Effector memory CD4-positive, alpha-beta T cell (primary cell): Measurements from ENCODE around the gene ASF1A.
A peak's percentile ranks its signal among the peaks of the same experiment; 100 is the strongest.

ENCODE experiments used
- DNase-seq, 3 donors: peaks; one replicate each; pipeline ENCODE4 v3.0.0-alpha.2; 2020
- H3K27ac ChIP-seq: 2 replicates; pipeline ENCODE4 v1.7.0; 2013; ENCODE audit warnings: mild to moderate bottlenecking, low read length, moderate library complexity; ENCODE audit not compliant: insufficient read depth, poor library complexity, severe bottlenecking
- H3K27me3 ChIP-seq: replicated peaks from 2 replicates; pipeline ENCODE4 v1.7.0; 2013; ENCODE audit warnings: mild to moderate bottlenecking, low read length; ENCODE audit not compliant: insufficient read depth, control insufficient read depth, poor library complexity, severe bottlenecking
- H3K36me3 ChIP-seq: 2 replicates; pipeline ENCODE4 v1.7.0; 2013; ENCODE audit warnings: mild to moderate bottlenecking, low read length, moderate library complexity; ENCODE audit not compliant: control insufficient read depth, insufficient read depth
- H3K4me1 ChIP-seq: 2 replicates; pipeline ENCODE4 v1.7.0; 2013; ENCODE audit warnings: low read length, mild to moderate bottlenecking; ENCODE audit not compliant: control insufficient read depth, insufficient read depth, poor library complexity, severe bottlenecking
- H3K4me3 ChIP-seq: 2 replicates; pipeline ENCODE4 v1.7.0; 2013; ENCODE audit warnings: low read length, low read depth, mild to moderate bottlenecking; ENCODE audit not compliant: insufficient read depth, poor library complexity, severe bottlenecking
- H3K9me3 ChIP-seq: 2 replicates; pipeline ENCODE4 v1.7.0; 2013; ENCODE audit warnings: mild to moderate bottlenecking, low read length, moderate library complexity; ENCODE audit not compliant: control insufficient read depth

ASF1A gene

DNA sequence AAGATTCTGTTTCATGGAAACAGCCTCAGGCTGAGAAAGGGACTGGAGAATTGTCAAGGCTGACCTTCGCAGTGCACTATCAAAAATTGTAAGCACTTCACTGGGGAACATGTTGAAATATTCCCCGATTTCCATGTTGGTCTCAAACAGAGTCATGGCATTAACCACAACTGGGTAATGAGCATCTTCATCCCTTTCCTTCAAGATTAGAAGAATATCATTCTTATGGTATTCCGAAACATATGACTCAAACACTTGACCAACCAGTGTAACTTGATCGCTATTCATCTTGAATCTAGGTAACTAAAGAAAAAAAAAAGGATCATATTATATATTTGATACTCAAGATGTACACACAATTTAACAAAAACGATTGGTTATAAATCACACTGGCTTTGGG, 37.5 kb downstream of the ASF1A start:
- peaks cover 11% of the 10 kb centered on the region for H3K36me3 ChIP-seq
- no peaks in the 10 kb centered on the region for H3K27me3 ChIP-seq

GRCh38 chr6:118932421-118932820, 38.5 kb downstream of the ASF1A start:
- no peak overlapping the region for H3K4me3 ChIP-seq
- DNase-seq = no peak
- H3K9me3 ChIP-seq = no peaks in the 10 kb centered on the region
- no peaks in the 10 kb centered on the region for H3K27me3 ChIP-seq
- no peak overlapping the region for H3K27ac ChIP-seq
- H3K36me3 ChIP-seq = peaks cover 11% of the 10 kb centered on the region
- H3K4me1 ChIP-seq = peaks cover 7% of the 10 kb centered on the region

More for the DNA sequence above, 37.5 kb downstream of the ASF1A start:
- no peaks in the 10 kb centered on the region for H3K9me3 ChIP-seq
- H3K4me1 ChIP-seq = peaks cover 7% of the 10 kb centered on the region
- no peak for DNase-seq
- no peak overlapping the region for H3K4me3 ChIP-seq
- no peak overlapping the region for H3K27ac ChIP-seq

GRCh38 chr6:118933855-118934460, 40.0 kb downstream of the ASF1A start:
- Histone ChIP-seq H3K36me3 (peaks cover 7% of the 10 kb centered on the region), H3K27ac (peak overlapping the region; percentile 93)

DNA sequence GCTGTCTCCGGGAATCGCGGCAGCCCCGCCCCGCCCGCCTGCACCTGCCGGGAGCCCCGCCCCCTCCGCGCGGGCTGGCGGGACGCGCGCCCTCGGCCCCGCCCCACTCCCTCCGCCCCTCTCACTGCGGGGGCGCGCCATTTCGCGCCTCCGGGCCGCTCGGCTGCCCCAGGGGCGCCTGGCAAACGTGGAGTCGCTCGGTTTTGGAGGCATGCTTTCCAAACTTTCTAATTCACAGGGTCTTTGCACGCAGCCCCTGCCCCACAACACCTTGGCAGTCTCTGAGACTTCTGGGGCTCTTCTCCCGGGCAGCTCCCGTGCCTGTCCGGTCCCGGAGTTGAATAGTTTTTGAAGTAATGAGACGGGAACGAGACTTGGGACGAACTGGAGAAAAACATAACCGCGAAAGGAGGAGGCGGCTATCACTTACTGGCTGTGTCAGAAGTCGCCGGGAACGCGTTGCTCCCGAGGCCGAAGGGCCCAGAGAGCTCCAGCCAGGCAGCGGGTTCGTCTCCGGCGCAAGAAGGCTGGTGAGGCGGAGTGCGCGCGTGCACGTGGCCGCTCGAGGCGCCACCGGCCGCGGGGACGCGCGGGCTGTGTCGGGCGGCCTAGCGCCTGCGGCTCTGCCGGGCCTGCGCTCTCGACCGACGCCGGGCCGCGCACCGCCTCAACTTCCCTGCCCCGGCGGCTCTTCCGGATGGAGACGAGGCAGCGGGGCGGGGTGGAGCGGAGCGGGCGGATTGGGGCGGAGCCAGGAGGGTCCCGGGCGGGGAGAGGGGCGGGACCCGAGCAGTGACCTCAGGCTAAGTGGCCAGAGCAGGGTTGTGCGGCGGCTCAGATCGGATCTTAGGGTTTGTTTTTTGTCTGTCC, 40.7 kb downstream of the ASF1A start, which contains the start of gene MCM9:
TSS of gene MCM9 (minus strand) at position 699 of the 870 bp plus-strand sequence. CDS start 3,436 bp downstream, outside the sequence.
- peak; percentile 79 to 80 (median 79) for DNase-seq
- Histone ChIP-seq H3K27me3 (no peaks in the 10 kb centered on the region), H3K36me3 (peaks cover 7% of the 10 kb centered on the region), H3K4me1 (peaks cover 7% of the 10 kb centered on the region), H3K9me3 (no peaks in the 10 kb centered on the region), H3K4me3 (peak within 1 kb of the TSS; percentile 100), H3K27ac (peak within 1 kb of the TSS; percentile 93)

More at GRCh38 chr6:118933855-118934460, 40.0 kb downstream of the ASF1A start:
- H3K4me3 ChIP-seq = peak overlapping the region; percentile 100
- H3K9me3 ChIP-seq = no peaks in the 10 kb centered on the region
- no peak for DNase-seq
- H3K4me1 ChIP-seq = peaks cover 7% of the 10 kb centered on the region
- no peaks in the 10 kb centered on the region for H3K27me3 ChIP-seq

- Histone ChIP-seq H3K9me3 (no peaks in the 10 kb centered on the region), H3K27ac (peak overlapping the region; percentile 93), H3K4me1 (peaks cover 7% of the 10 kb centered on the region), H3K27me3 (no peaks in the 10 kb centered on the region), H3K36me3 (peaks cover 7% of the 10 kb centered on the region), H3K4me3 (peak overlapping the region; percentile 100)
- no peak for DNase-seq
These were observed 41.3 kb downstream of the ASF1A start for GRCh38 chr6:118935331-118935668.

GRCh38 chr6:118935978-118936703, 42.2 kb downstream of the ASF1A start:
- Histone ChIP-seq H3K36me3 (peaks cover 7% of the 10 kb centered on the region), H3K4me3 (no peak overlapping the region), H3K27ac (no peak overlapping the region), H3K9me3 (no peaks in the 10 kb centered on the region), H3K4me1 (peaks cover 7% of the 10 kb centered on the region), H3K27me3 (no peaks in the 10 kb centered on the region)
- no peak for DNase-seq

DNA sequence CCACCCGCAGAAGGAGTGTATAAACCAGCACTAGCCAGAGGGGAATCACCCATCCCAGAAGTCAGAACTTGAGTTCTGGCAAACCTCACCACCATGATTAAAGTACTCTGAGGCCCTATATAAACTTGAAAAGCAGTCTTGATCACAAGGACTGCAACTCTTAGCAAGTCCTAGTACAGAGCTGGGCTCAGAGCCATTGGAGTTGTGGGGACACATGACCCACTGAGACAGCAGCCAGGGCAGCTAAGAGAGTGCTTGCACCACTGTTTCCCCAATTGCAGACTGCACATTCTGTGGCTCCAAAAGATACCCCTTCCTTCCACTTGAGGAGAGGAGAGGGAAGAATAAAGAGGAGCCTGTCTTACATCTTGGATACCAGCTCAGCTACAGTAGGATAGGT, 45.7 kb downstream of the ASF1A start:
- no peak for DNase-seq
- no peaks in the 10 kb centered on the region for H3K36me3 ChIP-seq
- no peaks in the 10 kb centered on the region for H3K27me3 ChIP-seq
- no peak overlapping the region for H3K27ac ChIP-seq
- H3K9me3 ChIP-seq = no peaks in the 10 kb centered on the region
- H3K4me3 ChIP-seq = no peak overlapping the region
- H3K4me1 ChIP-seq = peaks cover 7% of the 10 kb centered on the region

- DNase-seq = no peak
- H3K36me3 ChIP-seq = no peaks in the 10 kb centered on the region
- H3K27ac ChIP-seq = no peak overlapping the region
- H3K4me3 ChIP-seq = no peak overlapping the region
- H3K4me1 ChIP-seq = no peaks in the 10 kb centered on the region
- H3K27me3 ChIP-seq = no peaks in the 10 kb centered on the region
- no peaks in the 10 kb centered on the region for H3K9me3 ChIP-seq
These were observed 46.8 kb downstream of the ASF1A start for GRCh38 chr6:118940770-118941169.

- H3K4me1 ChIP-seq = no peaks in the 10 kb centered on the region
- H3K36me3 ChIP-seq = no peaks in the 10 kb centered on the region
- no peaks in the 10 kb centered on the region for H3K27me3 ChIP-seq
- no peak for DNase-seq
- H3K9me3 ChIP-seq = no peaks in the 10 kb centered on the region
- H3K27ac ChIP-seq = no peak overlapping the region
- H3K4me3 ChIP-seq = no peak overlapping the region
These were observed 51.3 kb downstream of the ASF1A start for GRCh38 chr6:118945217-118945616.
